HPDE6-E6E7 (cell line): Measurements from ENCODE around the gene RNF39.
"Not testable (repeated sequence)": the region's sequence is repeated elsewhere in the genome, so short reads cannot be mapped to it uniquely, and the experiment has no call there.

ENCODE experiments used
- DNase-seq: peaks from one replicate; pipeline ENCODE4 v3.0.0; 2011; ENCODE audit warnings: missing footprints; ENCODE audit errors: extremely low spot score

The RNF39 gene

GRCh38 chr6:30061092-30061857 is 14.3 kb downstream of the RNF39 start, which contains the start of gene POLR1H:
TSS of gene POLR1H (plus strand) at chr6:30061265. CDS start at chr6:30061525, 260 bp downstream.
- DNase-seq, result peak; percentile 94

DNA sequence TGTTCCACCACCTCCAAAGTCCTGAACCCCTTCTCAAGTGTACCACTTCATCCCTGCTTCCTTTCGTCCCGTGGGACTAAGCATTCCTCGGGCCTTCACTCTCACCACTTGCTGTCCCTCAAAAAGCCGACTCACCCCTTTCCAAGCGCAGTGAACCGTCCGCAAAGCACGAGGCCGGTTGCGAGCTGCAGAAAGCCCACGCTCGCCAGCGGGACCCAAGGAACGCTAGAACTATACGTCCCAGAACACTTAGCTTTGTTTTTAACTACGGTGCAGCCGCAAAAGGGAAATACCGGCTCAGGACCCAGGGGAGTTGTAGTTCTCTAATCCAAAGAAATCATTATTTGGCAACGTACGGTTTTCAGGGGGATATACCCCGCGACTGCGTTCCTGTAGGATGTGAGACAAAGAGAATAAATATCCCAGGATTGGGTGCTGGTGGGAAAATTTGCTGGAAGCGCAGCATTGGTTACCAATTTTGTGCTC is 14.9 kb downstream of the RNF39 start:
- DNase-seq, result no peak

GRCh38 chr6:30055513-30055912 is 20.1 kb downstream of the RNF39 start:
- no peak for DNase-seq

DNA sequence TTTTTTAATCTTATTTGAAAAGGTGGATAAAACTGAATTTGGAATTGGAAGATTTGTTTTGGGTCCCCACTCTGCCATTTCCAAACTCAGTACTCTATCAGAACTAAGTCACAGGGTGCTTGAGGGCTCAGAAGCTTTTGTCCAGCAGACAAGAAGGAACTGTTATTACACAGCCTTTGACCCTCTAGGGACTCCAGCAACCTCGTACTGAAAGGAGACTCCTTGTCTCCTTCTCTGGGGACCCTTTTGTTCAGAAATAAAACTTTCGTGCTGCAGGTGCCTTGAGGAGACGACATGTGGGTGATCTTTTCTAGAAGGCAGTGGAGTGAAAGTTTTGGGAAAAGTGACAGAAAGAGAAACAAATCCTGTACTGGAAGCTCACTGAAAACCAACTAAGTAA is 21.9 kb downstream of the RNF39 start:
- no peak for DNase-seq

DNA sequence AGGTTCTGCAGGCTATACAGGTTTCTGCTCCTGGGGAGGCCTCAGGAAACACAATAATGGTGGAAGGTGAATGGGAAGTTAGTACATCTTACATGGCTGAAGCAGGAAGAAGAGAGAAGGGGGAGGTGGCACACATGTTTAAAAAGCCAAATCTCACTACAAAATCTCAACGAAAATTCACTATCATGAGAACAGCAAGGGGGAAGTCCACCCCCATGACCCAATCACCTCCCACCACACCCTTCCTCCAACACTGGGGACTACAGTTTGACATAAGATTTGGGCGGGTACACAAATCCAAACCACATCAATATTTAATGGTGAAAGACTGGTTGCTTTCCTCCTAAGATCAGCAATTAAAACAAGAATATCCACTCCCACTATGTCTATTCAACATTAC is 28.3 kb downstream of the RNF39 start:
- no peak for DNase-seq

GRCh38 chr6:30044630-30045029 is 30.9 kb downstream of the RNF39 start:
- peak; percentile 16 for DNase-seq

DNA sequence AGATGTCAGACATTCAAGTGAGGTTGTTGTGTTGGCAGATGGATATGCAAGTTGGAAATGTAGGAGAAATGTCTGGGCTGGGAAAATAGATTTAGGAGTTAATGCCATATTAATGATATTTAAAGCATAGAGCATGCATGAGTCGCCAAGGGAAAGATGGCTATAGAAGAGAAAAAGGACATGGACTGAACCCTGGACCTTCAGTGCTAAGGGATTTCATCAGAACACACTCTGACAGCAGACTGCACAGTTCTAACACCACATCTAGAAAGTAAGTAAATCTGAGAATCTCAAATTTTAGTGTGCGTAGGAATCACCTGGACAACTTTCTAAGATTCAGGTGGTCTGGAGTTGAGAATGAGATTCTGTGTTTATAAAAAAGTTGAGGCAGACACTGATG is 31.8 kb downstream of the RNF39 start:
- DNase-seq, result no peak

DNA sequence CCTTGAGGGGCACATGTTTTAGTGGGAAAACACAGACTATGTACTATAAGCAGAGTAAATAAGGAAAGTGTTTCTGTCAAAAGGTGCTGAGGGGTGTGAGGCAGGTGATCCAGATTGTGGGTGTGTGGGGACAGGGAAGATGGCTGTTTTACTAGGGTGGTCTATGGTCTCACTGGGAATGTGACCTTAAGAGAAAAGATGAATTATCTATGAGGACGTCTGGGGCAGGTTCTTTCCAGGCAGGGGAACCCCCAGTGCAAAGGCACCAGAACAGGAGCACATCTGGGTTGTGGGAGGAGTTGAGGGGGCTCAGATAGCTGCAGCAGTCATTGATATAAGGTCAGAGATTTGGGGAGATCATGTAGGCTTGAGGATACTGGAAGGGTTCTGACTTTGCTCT is 32.7 kb downstream of the RNF39 start:
- DNase-seq, result no peak

GRCh38 chr6:30042476-30042875 is 33.1 kb downstream of the RNF39 start:
- no peak for DNase-seq

DNA sequence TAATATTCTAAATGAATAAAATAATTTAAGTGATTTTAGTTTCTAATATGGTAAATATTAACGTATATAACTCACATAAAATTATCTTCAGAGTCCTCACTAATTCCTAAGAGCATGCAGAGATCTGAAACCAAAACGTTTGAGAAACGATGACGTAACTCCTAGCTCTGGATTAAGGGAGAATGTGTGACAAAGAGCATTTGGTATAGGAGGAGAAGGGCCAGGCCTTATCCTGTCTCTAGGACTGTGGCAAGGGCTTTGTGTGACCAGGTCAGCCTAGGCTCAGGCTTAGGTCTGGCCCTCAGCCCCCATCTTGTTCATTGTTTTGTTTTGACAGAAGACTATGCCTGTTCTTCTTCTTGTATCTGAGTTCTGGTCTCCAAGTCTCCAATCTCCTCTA is 33.7 kb downstream of the RNF39 start:
- no peak for DNase-seq

DNA sequence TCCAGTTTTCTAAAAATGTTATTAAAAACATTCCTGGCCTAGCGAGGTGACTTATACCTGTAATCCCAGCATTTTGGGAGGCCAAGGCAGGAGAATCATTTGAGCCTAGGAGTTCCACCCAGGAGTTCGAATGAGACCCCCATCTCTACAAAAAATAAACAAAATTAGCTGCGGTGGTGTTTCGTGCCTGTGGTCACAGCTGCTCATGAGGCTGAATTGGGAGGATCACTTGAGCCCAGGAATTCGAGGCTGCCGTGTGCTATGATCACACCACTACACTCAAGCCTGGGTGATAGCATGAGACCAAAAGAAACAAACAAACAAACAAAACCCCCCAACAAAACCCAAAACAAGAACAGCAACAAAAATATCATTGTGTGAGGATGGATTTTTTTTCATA is 34.3 kb downstream of the RNF39 start:
- no peak for DNase-seq

DNA sequence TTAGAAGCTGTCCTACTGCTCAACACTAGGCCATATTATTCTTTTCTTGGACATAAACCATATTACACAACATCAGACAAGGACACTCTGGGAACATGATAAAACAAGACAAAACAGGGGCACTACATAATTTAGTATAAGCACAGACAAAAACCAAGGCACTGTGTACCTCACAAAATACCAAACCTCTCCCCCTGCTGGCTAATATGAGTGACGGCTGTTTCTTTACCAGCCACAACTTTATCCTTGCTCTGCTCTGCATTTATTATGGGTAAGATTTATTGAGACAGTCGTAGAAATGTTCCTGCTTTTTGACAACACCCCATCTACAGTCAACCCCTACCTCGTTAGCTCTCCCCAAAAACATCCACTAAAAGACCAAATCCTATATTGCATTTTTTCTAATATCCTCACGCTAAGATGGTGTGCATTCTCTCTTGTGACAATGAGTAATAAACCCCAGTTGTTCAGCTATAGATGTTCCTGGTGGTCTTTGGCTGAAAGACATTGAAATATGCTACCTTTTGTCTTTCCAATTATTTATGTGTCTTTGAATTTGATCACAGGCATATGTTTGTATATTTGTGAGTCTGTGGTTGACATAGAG is 38.3 kb downstream of the RNF39 start:
- peak; percentile 33 for DNase-seq

- DNase-seq, result no peak
Measured at GRCh38 chr6:30035784-30036183, 39.8 kb downstream of the RNF39 start.

GRCh38 chr6:30033440-30033839 is 42.1 kb downstream of the RNF39 start:
- DNase-seq, result not testable (repeated sequence)

- DNase-seq, result no peak
Measured at GRCh38 chr6:30031381-30031780, 44.2 kb downstream of the RNF39 start.

DNA sequence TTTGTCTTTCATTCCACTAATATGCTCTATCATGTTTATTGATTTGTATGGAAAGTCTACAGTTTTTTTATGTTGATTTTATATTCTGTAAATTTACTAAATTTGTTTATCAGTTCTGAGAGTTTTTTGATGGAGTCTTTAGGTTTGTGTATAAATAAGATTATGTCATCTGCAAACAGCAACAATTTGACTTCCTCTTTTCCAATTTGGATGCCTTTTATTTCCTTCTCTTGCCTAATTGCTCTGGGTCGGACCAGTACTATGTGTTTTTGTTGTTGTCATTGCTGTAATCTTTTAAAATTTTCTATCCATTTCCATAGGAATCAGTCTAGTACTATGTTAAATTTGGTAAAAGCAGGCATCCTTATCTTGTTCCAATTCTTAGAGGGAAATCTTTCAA is 46.0 kb downstream of the RNF39 start:
- DNase-seq, result no peak

DNA sequence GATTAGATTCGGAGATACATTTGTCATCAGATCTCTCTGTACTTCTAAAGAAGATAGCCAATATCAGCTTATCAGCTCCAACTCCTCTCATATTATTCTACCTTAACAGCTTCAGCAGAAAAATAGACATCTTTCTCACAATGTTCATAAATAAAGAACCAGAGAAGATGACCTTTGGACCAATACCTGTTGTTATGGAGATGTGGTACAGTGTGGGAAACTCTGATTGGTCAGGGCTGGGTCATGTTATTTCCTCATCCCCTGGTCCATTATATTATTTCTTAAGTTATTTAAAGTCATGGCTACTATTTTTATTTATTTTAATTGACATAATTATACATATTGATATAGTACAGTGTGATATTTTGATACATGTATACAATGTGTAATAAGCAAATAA is 50.4 kb downstream of the RNF39 start:
- no peak for DNase-seq

DNA sequence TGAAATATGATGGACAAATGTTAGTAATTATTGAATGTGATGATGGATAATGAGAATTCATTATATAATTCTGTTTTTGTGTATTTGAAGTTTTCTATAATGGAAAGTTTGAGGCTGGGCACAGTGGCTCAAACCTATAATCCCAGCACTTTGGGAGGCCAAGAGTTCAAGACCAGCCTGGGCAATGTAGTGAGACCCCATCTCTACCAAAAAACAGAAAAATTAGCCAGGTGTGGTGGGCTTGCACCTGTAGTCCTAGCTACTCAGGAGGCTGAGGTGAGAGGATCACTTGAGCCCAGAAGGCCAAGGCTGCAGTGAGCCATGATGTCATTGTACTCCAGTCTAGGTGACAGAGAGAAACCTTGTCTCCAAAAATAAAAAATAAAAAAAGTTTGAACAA is 52.9 kb downstream of the RNF39 start:
- not testable (repeated sequence) for DNase-seq

- DNase-seq, result no peak
Measured at GRCh38 chr6:30022189-30022588, 53.4 kb downstream of the RNF39 start.

DNA sequence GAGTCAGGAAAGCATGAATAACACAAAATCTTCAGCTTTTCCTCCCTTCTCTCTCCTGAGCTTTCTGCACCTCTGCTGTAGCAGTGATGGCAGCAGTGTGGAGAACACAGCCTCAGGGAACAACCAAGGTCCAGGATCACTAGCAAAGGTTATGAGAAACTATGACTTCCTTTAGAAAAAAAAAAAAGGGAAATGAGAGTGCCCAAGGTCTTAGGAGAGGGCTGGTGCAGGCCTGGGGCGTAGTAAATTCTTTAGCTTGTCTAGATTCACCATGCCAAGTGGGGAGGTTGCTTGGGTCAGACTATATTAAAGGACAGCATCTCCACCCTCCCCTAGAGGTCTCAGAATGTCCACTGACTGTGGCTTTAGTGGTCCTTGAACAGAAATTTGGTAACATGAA is 54.9 kb downstream of the RNF39 start:
- no peak for DNase-seq
